Activated gamma-delta T cell treated with Interleukin-2 at 50 U/mL for 16 hours (primary cell): Measurements from ENCODE around the gene PDCD1LG2.
"Not testable (repeated sequence)": the region's sequence is repeated elsewhere in the genome, so short reads cannot be mapped to it uniquely, and the experiment has no call there.

Experiments
- DNase-seq: peaks from one replicate; pipeline ENCODE4 v3.0.0-alpha.2; 2020

The PDCD1LG2 gene

DNA sequence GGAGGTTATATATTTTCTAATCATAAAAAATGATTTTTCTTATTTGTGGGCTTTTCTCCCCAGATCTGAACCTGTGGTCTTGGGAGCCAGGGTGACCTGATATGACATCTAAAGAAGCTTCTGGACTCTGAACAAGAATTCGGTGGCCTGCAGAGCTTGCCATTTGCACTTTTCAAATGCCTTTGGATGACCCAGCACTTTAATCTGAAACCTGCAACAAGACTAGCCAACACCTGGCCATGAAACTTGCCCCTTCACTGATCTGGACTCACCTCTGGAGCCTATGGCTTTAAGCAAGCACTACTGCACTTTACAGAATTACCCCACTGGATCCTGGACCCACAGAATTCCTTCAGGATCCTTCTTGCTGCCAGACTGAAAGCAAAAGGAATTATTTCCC is 59.6 kb downstream of the PDCD1LG2 start:
- DNase-seq: no peak

DNA sequence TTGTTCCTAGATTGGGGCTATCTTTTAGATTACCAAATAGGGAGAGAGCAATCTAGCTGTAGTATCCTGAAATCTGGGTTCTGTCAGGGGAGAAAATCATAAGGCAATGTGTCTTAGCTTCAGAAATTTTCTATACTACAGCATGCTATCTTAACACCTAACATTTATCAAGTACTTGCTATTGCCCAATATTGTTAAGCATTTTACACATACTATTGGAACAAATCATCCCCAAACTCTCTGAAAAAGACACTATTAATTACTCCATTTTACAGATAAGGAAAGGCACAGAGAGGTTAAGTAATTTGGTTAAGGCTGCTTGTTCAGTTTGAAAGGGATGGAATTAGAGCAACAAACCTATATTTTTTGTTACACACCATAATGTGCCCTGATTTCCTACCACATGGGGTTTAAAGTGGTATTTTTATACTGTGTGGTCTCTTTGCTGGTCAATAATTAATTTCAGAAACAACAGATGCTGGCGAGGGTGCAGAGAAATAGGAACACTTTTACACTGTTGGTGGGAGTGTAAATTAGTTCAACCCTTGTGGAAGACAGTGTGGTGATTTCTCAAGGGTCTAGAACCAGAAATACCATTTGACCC is 61.4 kb downstream of the PDCD1LG2 start:
- DNase-seq: no peak

GRCh38 chr9:5574097-5574496 is 63.8 kb downstream of the PDCD1LG2 start:
- DNase-seq: no peak

DNA sequence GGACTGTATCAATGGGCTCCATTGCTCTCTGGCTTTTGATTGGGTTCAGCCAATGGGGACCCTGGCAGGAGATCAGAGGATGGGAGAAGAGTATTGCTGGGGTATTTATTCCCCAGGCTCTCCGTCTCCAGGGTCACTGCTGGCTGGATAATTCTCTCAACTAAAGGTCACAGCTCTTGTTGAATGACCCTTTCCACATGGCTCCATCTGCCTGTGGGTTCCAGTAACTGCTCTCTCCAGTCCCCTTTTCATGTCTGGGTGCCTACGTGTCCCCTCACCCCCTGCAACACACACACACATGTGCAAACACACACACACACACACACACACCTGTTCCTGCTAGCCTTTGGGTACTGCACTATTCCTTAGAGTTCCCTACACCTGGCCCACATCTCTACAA is 64.7 kb downstream of the PDCD1LG2 start:
- no peak for DNase-seq

GRCh38 chr9:5577225-5577624 is 66.9 kb downstream of the PDCD1LG2 start:
- no peak for DNase-seq

GRCh38 chr9:5578018-5578697 is 67.8 kb downstream of the PDCD1LG2 start:
- no peak for DNase-seq

GRCh38 chr9:5578698-5579085 is 68.4 kb downstream of the PDCD1LG2 start:
- no peak for DNase-seq

- DNase-seq: no peak
Measured at GRCh38 chr9:5579881-5580280, 69.5 kb downstream of the PDCD1LG2 start.

- DNase-seq: no peak
Measured at GRCh38 chr9:5580650-5581049, 70.3 kb downstream of the PDCD1LG2 start.

GRCh38 chr9:5581706-5582105 is 71.4 kb downstream of the PDCD1LG2 start:
- not testable (repeated sequence) for DNase-seq

GRCh38 chr9:5582835-5583195 is 72.5 kb downstream of the PDCD1LG2 start:
- no peak for DNase-seq

DNA sequence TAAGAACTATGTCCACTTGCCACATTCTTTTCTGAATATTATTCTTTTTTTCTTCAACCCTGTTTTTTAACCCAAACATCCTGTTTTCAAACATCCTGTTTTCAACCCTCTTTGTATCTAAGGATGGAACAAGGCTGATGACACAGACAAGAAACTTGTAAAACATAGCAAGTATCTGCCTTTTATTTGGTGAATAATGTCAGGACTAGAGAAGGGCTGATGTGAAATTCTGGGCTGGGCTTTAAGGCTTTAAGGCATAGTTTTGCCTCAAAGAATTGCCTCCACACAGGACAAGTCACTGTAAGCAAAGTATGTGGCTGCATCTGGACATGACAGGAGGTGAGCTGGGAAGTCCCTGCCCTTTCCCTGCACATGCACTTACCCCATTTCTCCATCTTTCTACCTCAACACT is 76.1 kb downstream of the PDCD1LG2 start:
- no peak for DNase-seq

DNA sequence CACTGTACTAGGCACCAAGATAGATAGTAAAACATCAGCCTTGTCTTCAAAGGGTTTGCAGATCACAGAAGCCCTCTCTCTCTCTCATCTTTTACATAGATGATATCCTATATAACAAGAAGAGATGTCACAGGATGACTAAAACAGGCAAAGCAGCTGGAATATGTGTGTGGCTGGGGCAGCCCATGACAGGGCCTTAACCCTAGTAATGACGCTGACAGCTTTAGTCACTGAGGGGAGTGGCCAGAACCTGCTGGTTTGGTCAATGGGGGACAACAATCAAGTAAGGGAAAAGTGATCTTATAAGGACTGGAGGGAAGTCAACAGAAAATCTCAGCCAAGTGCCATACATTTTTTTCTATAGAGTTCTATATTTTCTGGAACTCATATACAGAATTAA is 76.7 kb downstream of the PDCD1LG2 start:
- no peak for DNase-seq

GRCh38 chr9:5592231-5592630 is 81.9 kb downstream of the PDCD1LG2 start:
- no peak for DNase-seq

GRCh38 chr9:5592904-5593303 is 82.6 kb downstream of the PDCD1LG2 start:
- DNase-seq: no peak

GRCh38 chr9:5593904-5594303 is 83.6 kb downstream of the PDCD1LG2 start:
- DNase-seq: no peak

DNA sequence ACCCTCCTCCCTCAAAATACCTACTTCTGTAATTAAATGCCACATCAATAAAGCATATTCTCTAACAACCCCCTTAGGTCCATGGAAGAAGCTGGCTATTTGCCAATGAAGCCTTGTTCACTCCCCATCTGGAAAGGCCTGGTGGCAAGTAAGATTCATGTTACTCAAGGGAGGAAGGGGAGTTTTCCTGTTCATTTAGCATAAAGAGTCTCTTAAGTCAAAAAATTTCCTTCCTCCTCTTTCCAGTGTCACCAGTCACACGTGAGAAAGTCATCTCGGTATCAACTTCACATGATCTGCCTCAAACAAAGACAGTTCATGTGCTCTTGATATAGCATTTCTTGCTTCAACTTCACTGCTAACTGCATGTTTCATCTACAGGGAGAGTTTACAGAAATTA is 85.8 kb downstream of the PDCD1LG2 start:
- DNase-seq: no peak

- DNase-seq: no peak
Measured at GRCh38 chr9:5608298-5609225, 98.2 kb downstream of the PDCD1LG2 start.

- no peak for DNase-seq
Measured at GRCh38 chr9:5609226-5609596, 98.9 kb downstream of the PDCD1LG2 start.

DNA sequence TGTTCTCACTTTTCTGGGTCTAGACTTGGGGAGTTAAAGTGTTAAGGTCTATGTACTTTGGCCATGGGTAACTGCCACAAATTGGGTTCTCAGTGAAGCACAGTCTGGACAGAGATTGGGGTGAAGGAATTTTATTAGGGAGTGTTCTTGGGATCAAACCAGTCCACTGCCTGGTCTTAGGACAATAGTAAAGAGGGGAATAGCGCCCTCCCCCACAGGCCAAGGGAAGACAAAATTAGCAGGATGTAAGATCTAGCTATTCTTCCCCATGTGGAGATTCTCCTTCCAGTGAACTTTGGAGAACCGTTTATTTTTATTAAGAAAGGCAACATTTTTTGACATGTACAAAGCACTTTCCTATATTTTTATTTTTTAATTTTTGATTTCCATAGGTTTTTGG is 100.2 kb downstream of the PDCD1LG2 start:
- DNase-seq: no peak

GRCh38 chr9:5611321-5612184 is 101.2 kb downstream of the PDCD1LG2 start:
- DNase-seq: no peak

- DNase-seq: no peak
Measured at GRCh38 chr9:5612185-5612530, 101.8 kb downstream of the PDCD1LG2 start.

DNA sequence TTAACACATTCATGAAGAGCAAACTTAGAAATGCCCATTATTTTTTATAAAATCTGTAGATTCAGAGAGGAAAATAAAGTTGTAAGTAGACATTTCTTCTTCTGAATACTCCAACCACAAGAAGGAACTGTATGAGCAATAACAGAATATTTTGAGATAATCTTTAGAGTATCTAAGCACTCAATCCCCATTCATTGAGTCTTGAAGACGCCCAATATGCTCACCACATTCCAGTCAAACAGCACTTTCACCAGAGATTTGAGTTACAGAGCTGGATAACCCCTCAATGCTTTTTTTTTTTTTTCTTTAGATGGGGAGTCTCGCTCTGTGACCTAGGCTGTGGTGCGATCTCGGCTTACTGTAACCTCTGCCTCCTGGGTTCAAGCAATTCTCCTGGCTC is 103.9 kb downstream of the PDCD1LG2 start:
- DNase-seq: no peak
